Upper lobe of left lung (tissue), 4 donors: ENCODE data around the gene PCCA.

Source experiments
- EP300 ChIP-seq, 4 donors: sonication (generic); formaldehyde crosslinking; IDR thresholded peaks; one replicate each; pipeline ENCODE4 v1.5.1; 2017; ENCODE audit warnings: antibody characterized with exemption in 4 of 4, control low read depth in 2 of 4
- POLR2A ChIP-seq, 4 donors: fragments of 450-650 bp; IDR thresholded peaks; one replicate each; pipeline ENCODE4 v1.5.1; 2016 to 2017; ENCODE audit warnings: antibody characterized with exemption in 4 of 4, mild to moderate bottlenecking in 2 of 4
- POLR2AphosphoS5 ChIP-seq, 2 donors: sonication (generic); formaldehyde crosslinking; IDR thresholded peaks; one replicate each; pipeline ENCODE4 v1.5.1; 2017; ENCODE audit warnings: antibody characterized with exemption in 2 of 2
- TF ChIP-seq, protein P1 (sequence below), 6 experiments: fragments of 450-650 bp in 4 of 6; fragments of 200-600 bp in 2 of 6; sonication (generic) in 2 of 6; IDR thresholded peaks; one replicate each; pipeline ENCODE4 v1.5.1; 2016 to 2019; ENCODE audit warnings: antibody characterized with exemption in 6 of 6

- TF ChIP-seq POLR2A (IDR thresholded peaks at IDR 0.05) (no peak), POLR2AphosphoS5 (IDR thresholded peaks at IDR 0.05) (no peak), EP300 (IDR thresholded peaks at IDR 0.05) (no peak)
- TF ChIP-seq, protein P1, sequence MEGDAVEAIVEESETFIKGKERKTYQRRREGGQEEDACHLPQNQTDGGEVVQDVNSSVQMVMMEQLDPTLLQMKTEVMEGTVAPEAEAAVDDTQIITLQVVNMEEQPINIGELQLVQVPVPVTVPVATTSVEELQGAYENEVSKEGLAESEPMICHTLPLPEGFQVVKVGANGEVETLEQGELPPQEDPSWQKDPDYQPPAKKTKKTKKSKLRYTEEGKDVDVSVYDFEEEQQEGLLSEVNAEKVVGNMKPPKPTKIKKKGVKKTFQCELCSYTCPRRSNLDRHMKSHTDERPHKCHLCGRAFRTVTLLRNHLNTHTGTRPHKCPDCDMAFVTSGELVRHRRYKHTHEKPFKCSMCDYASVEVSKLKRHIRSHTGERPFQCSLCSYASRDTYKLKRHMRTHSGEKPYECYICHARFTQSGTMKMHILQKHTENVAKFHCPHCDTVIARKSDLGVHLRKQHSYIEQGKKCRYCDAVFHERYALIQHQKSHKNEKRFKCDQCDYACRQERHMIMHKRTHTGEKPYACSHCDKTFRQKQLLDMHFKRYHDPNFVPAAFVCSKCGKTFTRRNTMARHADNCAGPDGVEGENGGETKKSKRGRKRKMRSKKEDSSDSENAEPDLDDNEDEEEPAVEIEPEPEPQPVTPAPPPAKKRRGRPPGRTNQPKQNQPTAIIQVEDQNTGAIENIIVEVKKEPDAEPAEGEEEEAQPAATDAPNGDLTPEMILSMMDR (IDR thresholded peaks at IDR 0.05) = no peak
Measured at GRCh38 chr13:100196375-100196774, 107.5 kb downstream of the PCCA start.
